GM10266 (cell line): ENCODE measurements around the gene LRFN2.

Experiments used
- DNase-seq: peaks from one replicate; pipeline ENCODE4 v3.0.0; 2012; ENCODE audit errors: extremely low spot score
- TF ChIP-seq, protein P1 (sequence below): IDR thresholded peaks from 2 replicates; pipeline ENCODE4 v1.5.1; 2012; ENCODE audit warnings: mild to moderate bottlenecking, low read depth; ENCODE audit not compliant: control insufficient read depth, insufficient read depth; ENCODE audit errors: missing control alignments

Gene LRFN2

DNA sequence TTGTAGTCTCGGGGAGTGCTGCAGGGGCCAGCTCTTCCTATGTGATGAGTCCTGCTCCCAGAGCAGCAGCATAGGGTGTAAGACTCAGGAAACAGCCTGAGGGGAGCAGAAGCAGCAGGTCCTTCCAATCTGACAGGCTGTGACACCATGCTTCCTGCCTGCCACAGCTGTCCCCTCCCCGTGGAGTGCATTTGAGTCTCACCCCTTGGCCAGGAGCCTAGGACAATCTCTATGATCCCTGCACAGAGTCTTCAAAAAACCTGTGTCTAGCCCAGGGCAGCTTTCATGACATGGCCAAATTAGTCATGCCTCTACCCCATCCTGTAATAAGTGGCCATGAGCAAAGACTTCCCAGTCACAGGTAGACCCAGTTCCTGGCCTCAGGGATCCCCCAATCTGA lies 23.1 kb upstream of the LRFN2 start:
- TF ChIP-seq, protein P1, sequence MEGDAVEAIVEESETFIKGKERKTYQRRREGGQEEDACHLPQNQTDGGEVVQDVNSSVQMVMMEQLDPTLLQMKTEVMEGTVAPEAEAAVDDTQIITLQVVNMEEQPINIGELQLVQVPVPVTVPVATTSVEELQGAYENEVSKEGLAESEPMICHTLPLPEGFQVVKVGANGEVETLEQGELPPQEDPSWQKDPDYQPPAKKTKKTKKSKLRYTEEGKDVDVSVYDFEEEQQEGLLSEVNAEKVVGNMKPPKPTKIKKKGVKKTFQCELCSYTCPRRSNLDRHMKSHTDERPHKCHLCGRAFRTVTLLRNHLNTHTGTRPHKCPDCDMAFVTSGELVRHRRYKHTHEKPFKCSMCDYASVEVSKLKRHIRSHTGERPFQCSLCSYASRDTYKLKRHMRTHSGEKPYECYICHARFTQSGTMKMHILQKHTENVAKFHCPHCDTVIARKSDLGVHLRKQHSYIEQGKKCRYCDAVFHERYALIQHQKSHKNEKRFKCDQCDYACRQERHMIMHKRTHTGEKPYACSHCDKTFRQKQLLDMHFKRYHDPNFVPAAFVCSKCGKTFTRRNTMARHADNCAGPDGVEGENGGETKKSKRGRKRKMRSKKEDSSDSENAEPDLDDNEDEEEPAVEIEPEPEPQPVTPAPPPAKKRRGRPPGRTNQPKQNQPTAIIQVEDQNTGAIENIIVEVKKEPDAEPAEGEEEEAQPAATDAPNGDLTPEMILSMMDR: no peak
- DNase-seq: no peak

DNA sequence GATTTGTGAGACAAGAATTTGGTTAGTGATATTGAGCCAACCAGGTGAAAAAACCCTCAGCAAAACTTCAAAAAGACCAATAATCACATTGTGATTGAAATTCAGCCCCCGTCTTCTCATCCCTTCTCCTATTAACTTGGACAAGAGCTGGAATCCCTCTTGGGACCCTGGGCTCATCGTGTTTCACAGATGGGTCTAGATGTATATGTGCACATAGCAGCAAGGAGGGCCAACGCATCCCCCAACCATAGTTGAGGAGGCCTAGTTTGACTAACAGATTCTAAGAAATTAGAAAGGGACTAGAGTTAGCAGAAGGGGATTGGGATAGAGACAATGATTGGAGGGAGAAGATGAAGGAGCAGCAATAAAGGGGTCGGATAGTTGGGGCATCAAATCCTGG lies 19.8 kb upstream of the LRFN2 start:
- TF ChIP-seq, protein P1: no peak
- no peak for DNase-seq

DNA sequence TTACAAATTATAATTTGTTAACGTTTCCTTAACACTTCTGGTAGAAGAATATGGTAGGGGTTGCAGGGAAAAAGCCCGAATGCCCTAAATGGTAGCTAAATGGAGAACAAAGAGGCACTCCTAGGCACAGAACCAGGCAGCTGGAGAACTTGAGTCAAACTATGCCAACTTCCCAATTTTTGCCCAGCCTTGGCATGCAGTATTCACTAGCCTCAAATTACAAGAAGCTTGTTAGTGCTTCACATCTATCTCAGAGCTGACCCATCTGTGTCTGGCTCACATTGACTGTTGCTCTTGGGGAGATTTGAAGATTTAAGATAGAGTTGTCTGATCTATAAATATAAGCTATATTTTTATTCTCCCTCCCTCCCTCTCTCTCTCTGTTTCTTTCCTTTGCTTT lies 19.4 kb upstream of the LRFN2 start:
- no peak for DNase-seq
- TF ChIP-seq, protein P1: no peak

DNA sequence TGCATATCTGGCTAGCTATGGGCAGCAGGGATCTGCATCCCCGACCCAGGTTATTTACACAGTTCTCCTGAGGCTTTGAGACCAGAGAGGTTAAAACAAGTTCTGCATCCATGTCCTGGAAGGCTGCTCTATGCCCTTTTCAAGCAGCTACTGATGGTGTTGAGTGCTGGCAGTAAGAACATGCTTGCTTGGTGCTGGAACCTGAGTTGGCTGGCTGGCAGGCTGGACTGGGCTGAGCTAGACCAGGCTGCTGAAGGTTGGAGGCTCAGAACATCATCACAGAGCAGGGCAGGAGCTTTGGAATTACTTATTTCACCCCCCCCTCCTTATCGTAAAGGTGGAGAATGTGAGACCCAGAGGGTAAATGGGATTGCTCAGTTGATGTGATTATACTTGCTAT lies 16.9 kb upstream of the LRFN2 start:
- TF ChIP-seq, protein P1: no peak
- no peak for DNase-seq

DNA sequence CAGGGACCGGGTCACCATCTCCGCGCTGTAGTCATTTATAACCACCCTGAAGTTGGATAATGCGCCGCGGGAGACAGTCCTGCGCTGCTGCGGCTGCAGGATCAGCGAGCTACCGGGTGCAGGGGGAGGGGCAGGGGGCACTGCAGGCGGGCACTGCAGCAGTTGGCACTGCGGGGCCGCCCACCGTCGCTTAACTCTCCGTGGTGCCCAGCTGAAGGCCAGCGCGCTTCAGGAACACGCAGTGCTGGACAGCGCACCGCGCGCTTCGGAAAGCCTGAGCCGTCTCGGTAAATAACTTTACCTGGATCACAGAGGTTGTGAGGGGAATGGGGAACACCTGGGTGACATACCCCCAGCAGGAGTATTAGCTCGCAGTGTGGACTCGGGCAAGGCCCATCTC lies 12.4 kb upstream of the LRFN2 start:
- TF ChIP-seq, protein P1: no peak

DNA sequence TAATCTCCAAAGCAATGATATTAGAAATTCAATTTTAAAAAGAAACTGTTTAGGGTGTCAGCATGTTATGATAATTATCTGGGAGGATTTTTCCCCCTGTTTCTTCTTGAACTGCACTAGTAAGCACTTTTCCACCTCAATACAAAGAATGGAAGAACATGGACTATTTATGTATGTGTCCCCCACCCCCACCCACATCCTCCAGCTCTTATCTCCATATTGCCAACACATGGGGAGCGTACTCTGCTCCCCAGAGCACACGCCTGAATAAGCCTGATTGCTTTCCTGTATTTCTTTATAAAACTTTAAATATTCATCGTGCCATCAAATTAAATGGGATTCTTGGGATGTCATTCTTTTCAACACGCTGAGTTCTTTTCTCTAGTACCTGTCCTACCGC lies 11.4 kb upstream of the LRFN2 start:
- TF ChIP-seq, protein P1: no peak
- DNase-seq: no peak

More for the DNA sequence above, 12.4 kb upstream of the LRFN2 start:
- no peak for DNase-seq

DNA sequence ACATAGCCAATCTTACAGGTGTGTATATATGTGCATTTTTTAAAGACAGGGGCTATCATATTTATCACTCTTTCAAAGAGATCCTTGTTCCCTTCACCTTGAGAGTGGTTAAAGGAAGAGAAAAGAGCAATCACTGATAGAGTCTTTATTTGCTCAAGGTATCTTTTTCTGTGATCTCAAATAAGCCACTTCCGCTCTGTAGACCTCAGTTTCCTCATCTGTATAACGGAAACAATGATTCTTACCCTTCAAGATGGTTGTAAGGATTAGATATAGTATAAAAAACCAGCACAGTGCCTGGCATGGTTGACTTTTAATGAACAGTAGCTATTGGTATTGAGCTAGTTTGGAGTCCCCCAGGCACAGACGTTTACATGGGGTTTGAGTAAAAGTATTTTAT lies 10.1 kb upstream of the LRFN2 start:
- TF ChIP-seq, protein P1: no peak
- DNase-seq: no peak
